AG04449 (cell line): ENCODE results near the gene FGF14.

Experiments
- CTCF ChIA-PET: fragments of 350-600 bp; formaldehyde crosslinking; extraction: SDS; loops from one replicate; lab custom pipeline; 2021; ENCODE audit warnings: antibody characterized with exemption; lab: Yijun Ruan, JAX
- POLR2A ChIA-PET: fragments of 400-600, 350-600 bp; formaldehyde crosslinking; extraction: SDS; loops from one replicate; lab custom pipeline; 2020; ENCODE audit warnings: antibody characterized with exemption, inconsistent platforms; lab: Yijun Ruan, JAX
- DNase-seq: peaks from one replicate; pipeline ENCODE4 v3.0.0-alpha.2; 2010; ENCODE audit warnings: low read depth, low spot score
- H3K4me3 ChIP-seq: 2 replicates; pipeline ENCODE4 v1.5.1; 2011; ENCODE audit warnings: low read depth, mild to moderate bottlenecking, control low read depth, low read length
- TF ChIP-seq, protein P1 (sequence below): IDR thresholded peaks from one replicate; pipeline ENCODE4 v1.5.1; 2011; ENCODE audit warnings: mild to moderate bottlenecking, moderate library complexity, low read length, control low read depth, inconsistent platforms; ENCODE audit not compliant: insufficient read depth; ENCODE audit errors: missing control alignments

Gene FGF14

DNA sequence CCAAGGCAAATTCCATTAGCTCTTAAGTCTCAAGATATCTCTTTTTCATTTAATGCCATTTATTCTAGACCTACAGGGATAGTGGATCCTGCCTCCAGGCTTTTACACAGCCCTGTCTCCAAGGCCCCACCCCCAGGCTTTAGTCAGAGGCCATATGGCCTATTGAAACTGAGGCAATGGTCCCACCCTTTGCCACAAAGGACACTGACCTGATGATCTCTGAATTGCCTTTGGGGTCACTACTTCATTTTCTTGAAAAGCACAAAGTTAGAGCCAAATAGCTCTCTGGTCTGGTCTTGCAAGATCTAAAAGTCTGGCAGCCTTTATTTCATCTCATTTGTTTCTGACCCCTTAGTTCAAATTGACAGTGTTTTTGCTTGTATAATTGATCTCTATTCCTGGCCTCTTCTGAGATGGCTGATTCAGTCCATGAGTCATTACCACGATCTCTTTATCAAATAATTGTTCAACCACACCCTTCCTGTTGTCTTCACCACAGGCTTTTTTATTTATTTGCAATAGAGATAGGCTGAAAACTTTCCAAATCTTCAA, 209.8 kb downstream of the FGF14 start:
- no peak overlapping the region for H3K4me3 ChIP-seq
- CTCF ChIA-PET: interaction anchor here (0.6 kb wide), 1 partner anchor 486 kb away, joined by 3 read pairs; no protein-coding TSS in a partner anchor
- POLR2A ChIA-PET: no interaction called here
- no peak for DNase-seq
- TF ChIP-seq, protein P1, sequence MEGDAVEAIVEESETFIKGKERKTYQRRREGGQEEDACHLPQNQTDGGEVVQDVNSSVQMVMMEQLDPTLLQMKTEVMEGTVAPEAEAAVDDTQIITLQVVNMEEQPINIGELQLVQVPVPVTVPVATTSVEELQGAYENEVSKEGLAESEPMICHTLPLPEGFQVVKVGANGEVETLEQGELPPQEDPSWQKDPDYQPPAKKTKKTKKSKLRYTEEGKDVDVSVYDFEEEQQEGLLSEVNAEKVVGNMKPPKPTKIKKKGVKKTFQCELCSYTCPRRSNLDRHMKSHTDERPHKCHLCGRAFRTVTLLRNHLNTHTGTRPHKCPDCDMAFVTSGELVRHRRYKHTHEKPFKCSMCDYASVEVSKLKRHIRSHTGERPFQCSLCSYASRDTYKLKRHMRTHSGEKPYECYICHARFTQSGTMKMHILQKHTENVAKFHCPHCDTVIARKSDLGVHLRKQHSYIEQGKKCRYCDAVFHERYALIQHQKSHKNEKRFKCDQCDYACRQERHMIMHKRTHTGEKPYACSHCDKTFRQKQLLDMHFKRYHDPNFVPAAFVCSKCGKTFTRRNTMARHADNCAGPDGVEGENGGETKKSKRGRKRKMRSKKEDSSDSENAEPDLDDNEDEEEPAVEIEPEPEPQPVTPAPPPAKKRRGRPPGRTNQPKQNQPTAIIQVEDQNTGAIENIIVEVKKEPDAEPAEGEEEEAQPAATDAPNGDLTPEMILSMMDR: no peak

DNA sequence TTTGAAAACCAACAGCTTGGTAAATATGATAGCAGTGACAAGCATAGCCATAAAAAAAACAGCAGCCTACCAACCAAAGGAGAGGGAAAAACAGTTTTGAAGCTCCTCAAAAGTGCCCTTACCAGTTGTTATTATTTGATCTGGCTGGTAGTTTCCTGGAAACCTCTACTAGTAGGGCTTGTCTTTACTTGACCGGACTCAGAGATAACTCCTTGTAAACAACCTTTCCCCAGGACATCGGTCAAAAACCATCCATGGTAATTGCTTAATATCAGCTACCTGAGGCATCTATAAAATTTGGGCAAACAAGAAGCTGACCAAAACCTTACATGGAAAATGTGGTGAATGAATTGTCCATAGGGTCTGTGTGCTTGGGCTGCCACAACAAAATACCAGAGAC, 210.9 kb downstream of the FGF14 start:
- no peak for DNase-seq
- ChIA-PET CTCF (no interaction called here), POLR2A (no interaction called here)
- TF ChIP-seq, protein P1: no peak
- no peak overlapping the region for H3K4me3 ChIP-seq

DNA sequence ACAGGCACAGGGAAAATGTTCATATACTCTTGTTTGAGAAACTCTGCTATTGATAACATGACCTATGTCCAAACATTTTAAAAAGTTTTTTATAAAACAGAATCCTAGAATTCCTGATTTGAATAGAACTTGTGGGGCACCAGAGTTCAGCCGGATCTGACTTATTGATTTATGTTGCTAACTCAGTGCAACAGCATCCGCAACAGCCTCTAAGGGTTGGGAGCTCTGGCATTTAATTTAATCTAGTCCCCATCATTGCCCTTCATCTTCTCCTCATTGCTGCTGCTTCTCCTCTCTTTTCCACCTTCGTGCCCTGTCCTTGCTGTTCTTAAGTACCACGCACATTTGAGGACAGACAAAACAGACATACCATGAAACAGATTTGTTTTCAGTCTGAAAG, 214.5 kb downstream of the FGF14 start:
- no peak overlapping the region for H3K4me3 ChIP-seq
- TF ChIP-seq, protein P1: no peak
- ChIA-PET CTCF (no interaction called here), POLR2A (no interaction called here)
- DNase-seq: no peak

DNA sequence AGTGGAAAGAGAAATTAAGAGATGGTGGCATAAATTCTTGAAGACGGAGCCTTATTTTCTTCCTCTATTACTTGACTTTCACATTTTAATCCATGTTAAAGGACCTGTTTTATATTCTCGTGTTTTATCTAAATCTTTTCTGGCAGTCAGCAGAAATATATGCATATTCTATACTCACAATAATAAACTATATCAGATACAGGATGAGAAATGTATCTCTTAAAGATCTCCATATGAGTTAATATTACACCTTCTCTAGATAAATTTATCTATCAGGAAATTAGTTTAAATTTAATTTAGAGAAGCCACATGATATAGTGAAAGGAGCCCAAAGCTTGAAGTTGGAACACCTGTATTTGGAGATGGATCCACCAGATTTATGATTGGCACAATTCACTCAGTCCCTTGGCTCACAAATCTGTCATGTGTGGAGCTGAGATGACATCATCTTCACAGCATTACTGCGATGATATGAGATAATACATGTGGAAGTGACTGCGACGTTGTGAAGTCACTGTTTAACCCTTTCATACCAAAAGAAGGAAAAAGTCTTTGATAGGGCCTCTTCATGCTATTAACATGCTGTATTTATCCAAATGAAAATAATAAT, 216.4 kb downstream of the FGF14 start:
- DNase-seq: no peak
- CTCF ChIA-PET: no interaction called here
- POLR2A ChIA-PET: no interaction called here
- TF ChIP-seq, protein P1: no peak
- no peak overlapping the region for H3K4me3 ChIP-seq

DNA sequence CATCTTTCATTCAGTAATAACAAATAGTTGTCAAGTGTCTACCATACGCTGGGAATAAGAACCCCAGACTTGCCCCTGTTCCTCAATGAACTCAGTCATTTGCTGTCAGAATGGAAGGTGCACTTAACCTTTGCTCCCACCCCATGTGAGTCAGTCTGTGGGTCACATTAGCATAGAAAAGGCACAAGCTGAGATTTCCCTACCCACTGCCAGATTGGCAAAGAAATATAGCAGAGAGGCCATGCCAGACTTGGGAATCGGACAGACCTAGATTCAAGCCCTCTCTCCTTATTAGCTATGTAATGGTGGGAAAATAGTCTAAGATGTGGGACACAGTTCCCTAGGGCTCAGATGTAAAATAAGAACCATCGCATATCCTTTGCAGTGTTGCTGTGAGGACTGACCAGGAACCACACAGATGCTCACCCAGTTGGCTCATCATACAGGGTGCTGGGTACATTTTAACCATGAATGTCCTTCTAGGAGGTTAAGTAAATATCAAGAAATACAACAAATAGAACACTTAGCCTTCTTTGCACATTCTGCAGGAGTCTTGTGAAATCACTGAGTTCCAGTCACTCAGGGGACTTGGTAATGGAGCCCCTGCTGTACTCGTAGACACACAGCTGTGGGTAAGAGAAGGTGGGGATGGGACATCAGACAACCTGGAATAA, 218.2 kb downstream of the FGF14 start:
- CTCF ChIA-PET: no interaction called here

DNA sequence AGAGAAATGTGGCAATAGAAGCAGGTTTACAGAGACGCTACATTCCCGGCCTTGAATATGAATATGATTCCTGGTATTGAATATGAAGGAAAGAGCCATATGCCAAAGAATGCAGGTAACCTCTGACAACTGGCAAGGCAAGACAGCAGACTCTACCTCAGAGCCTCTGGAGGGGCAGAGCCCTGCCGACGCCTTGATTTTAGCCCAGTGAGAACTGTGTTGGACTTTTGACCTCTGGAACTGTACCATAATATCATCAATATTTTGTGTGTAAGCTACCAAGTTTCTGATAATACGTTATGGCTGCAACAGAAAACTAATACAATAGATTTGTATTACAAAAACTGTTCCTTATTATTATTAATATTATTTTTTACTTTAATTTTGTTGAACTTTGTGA, 219.7 kb downstream of the FGF14 start:
- ChIA-PET POLR2A (no interaction called here), CTCF (no interaction called here)
- TF ChIP-seq, protein P1: no peak
- H3K4me3 ChIP-seq: no peak overlapping the region
- no peak for DNase-seq

More for the DNA sequence above, 218.2 kb downstream of the FGF14 start:
- TF ChIP-seq, protein P1: no peak
- H3K4me3 ChIP-seq: no peak overlapping the region
- POLR2A ChIA-PET: no interaction called here
- no peak for DNase-seq
